Measurements from ENCODE around the gene DGCR8.

DGCR8 gene

DNA sequence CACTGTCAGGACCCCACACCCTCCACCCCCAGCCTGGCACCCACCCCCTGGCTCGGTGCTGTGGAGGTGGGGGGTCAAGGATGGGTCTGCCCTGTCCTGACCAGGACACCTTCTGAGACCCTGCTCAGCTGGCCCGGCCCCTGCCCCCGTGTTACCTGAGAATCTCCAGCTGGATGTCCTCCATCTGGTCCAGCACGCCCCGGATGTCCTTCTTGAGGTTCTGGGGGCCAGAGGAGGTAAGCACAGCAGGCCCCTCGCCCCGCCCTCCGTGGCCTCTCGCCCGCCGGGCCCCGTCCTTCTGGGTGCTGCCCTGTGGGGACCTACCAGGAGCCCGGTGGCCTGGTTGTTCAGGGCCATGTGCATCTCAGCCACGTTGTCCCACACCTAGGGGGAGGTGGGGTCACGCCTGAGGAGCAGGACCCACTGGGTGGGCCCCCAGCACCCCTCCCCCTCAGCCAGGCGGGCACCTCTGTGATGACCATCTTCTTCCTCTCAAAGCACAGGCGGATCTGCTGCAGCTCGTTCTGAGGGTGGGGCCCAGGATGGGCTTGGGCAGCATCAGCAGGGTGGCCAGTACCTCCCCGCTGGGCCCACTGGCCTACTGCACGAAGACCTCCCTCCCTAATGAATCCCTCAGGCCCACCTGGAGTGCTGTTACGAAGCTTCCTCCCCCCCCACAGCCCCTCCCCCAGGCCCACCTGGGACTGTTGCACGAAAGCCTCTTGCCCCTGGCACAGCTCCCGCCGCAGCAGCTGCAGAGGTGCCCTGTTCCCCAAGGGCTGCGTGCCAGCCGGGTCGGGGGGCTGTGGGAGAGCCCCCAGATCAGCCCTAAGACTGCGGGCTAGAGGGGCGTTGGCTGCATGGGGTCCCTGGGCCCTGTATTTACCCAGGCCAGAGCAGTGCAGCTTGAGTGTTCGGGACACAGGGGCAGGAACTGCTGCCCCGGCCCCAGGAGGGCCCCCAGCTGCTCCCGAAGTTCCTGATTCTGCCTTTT lies 69.5 kb downstream of the DGCR8 start:
- TF ChIP-seq CTCF (conservative IDR thresholded peaks at IDR 0.05; ENCODE audit: low read length) = no peak
- DNase-seq (ENCODE audit: low read depth) = no peak
- H3K4me3 ChIP-seq (ENCODE audit: low read length) = no peak overlapping the region

DNA sequence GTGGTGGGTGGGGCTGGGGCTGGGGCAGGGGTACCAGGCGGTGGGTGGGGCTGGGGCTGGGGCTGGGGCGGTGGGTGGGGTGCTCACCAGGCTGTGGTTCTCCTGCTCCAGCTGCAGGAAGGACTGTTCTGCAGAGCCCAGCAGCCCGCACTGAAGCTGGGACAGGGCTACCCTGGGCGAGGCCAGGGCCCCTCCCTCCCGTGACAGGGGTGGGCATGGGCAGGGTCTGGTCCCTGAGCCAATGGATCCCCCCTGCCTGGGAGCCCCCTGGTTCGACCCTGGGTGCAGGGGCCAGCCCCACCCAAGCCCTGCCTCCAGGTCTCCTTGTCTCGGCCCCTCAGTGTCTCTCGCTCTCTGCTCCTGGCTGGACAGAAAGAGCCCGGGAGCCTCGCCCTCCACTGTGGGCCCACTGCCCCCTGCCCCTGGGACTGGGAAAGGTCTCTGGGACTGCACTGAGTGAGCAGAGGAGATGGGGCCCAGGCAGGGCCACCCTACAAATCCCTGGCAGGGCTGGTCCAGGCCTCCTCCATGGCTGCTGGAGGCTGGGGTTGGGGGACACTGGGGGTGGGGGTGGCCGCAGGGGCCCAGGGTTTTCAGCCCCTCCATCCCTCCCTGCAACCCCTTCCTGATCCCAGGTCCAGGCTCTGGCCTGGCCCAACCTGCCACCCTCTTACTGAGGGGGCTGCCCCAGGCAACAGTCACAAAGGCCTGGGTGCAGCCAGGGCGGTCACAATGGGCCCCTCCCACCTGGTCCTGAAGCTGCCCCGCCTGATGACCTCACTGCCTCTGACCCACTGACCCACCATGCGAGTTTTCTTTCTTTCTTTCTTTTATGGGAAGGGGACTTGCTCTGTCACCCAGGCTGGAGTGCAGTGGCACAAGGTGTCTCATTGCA lies 70.6 kb downstream of the DGCR8 start, which contains the start of gene CCDC188:
TSS of gene CCDC188 (minus strand) at position 675 of the 895 bp plus-strand sequence. CDS start at position 606, 69 bp downstream.
- no peak within 1 kb of the TSS for H3K4me3 ChIP-seq (ENCODE audit: low read length)
- TF ChIP-seq CTCF (conservative IDR thresholded peaks at IDR 0.05; ENCODE audit: low read length) = no peak
- no peak for DNase-seq (ENCODE audit: low read depth)

- H3K4me3 ChIP-seq (ENCODE audit: low read length) = no peak overlapping the region
- no peak for TF ChIP-seq CTCF (conservative IDR thresholded peaks at IDR 0.05; ENCODE audit: low read length)
- DNase-seq (ENCODE audit: low read depth) = no peak
These were observed 71.2 kb downstream of the DGCR8 start for GRCh38 chr22:20151276-20151588.

DNA sequence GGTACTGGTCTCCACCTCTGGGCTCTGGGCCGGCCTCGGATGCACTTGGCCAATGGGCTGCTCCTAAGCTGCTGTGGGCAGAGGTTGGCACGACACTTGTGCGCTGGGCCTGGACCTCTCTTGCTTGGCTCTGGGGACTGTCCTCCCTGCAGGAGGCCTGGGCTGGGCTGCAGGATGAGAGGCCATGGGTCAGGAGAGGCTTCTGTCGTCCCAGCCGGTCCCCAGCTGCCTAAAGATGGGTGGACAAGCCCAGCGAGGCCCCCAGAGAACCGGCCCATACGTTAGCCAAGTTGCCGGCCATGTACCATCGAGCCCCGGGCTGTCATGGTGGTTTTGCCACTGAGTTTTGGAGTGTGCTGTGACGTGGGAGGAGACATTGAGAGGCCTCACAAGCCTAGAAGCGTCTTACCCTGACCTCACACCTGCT lies 72.4 kb downstream of the DGCR8 start:
- no peak for TF ChIP-seq CTCF (conservative IDR thresholded peaks at IDR 0.05; ENCODE audit: low read length)
- H3K4me3 ChIP-seq (ENCODE audit: low read length) = no peak overlapping the region
- DNase-seq (ENCODE audit: low read depth) = no peak

DNA sequence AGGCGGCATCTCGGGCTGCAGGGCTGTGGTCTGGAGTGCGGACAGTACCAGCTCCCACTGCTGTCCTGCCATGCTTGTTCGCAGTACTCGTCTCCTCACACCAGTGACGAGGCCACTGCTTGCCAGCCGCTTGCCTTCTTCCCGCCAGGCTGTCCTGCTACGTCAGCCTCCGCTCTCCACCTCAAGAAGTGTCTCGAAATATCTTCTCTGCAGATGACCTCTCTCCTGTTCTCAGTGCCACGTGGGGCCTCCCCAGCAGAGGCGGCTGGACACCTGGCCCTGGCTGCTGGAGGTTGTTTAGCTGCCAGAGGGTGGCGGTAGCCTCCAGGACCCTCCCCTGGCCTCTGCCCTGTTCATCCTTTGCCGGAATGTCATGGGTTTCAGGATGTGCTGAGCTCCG lies 73.9 kb downstream of the DGCR8 start:
- no peak for DNase-seq (ENCODE audit: low read depth)
- no peak overlapping the region for H3K4me3 ChIP-seq (ENCODE audit: low read length)
- TF ChIP-seq CTCF (conservative IDR thresholded peaks at IDR 0.05; ENCODE audit: low read length) = no peak

DNA sequence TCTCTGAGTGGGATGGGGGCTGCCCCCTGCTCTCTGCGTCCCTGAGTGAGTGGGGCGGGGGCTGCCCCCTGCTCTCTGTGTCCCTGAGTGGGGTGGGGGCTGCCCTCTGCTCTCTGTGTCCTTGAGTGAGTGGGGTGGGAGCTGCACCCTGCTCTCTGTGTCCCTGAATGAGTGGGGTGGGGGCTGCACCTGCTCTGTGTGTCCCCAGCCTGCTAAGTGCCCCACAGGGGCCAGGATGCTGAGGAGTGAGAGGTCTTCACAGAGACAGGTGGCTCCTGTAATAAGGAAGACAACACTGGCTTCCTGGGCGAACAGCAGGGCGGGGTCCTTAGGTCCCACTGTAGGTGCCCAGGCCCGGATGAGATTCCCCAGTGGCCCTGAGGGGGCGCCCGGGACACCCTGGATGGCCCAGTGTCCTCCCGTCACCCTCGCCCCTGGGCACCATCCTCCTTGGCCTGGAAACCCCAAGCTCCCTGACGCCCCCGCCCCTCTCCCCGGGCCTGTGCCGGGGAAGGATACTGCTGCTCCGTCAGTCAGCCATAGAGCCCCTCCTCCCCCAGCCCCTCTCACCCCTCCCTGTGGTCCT lies 74.7 kb downstream of the DGCR8 start:
- no peak for TF ChIP-seq CTCF (conservative IDR thresholded peaks at IDR 0.05; ENCODE audit: low read length)
- DNase-seq (ENCODE audit: low read depth) = no peak
- peak overlapping the region; percentile 41 for H3K4me3 ChIP-seq (ENCODE audit: low read length)

Data from AG10803 (cell line).